Esophagus squamous epithelium (tissue), 4 donors: Measurements from ENCODE around the gene SNRPF.

ENCODE experiments used
- POLR2A ChIP-seq, 4 donors: fragments of 450-650 bp; IDR thresholded peaks; one replicate each; pipeline ENCODE4 v1.6.1; 2017; ENCODE audit warnings: antibody characterized with exemption in 4 of 4, mild to moderate bottlenecking in 4 of 4, moderate library complexity in 3 of 4
- TF ChIP-seq, protein P1 (sequence below), 6 experiments: fragments of 450-650 bp in 4 of 6; fragments of 200-600 bp in 2 of 6; sonication (generic) in 2 of 6; IDR thresholded peaks; one replicate each; pipeline ENCODE4 v1.5.1; 2016 to 2019; ENCODE audit warnings: antibody characterized with exemption in 6 of 6, mild to moderate bottlenecking in 4 of 6, moderate library complexity in 4 of 6

DNA sequence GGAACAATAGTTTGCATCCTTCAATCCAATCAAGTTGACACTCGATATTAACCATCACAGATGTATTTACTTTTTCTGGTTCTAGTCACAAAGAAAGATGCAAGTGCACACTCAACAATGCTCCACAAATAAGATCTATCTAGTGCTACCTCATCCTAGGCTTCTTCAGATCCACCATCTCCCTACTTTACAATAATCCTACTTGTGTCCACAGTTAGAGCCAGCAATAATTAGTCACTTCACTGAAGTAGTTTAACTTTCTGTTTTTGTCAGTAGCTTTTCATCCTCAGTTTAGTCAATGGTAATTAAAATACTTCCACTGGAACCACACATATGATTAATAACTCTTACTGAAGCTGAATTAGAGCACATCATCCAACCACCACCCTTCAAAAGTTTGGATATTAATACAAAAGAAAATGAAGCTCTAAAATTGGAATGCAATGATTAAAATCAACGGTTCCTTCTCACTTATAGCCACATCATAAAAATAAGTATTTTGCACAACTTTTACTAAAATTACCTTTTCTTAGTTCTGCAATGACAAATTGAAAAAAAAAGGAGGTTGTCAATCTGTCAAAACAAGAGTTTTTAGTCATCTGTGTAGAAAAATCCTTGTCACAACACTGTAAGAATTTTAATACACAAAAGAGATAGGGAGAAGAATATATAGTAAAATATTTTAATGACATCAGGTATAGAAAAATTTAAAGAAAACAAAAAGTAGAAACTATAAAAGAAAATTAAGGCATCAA lies 28.2 kb upstream of the SNRPF start:
- TF ChIP-seq POLR2A (IDR thresholded peaks at IDR 0.05): no peak
- TF ChIP-seq, protein P1, sequence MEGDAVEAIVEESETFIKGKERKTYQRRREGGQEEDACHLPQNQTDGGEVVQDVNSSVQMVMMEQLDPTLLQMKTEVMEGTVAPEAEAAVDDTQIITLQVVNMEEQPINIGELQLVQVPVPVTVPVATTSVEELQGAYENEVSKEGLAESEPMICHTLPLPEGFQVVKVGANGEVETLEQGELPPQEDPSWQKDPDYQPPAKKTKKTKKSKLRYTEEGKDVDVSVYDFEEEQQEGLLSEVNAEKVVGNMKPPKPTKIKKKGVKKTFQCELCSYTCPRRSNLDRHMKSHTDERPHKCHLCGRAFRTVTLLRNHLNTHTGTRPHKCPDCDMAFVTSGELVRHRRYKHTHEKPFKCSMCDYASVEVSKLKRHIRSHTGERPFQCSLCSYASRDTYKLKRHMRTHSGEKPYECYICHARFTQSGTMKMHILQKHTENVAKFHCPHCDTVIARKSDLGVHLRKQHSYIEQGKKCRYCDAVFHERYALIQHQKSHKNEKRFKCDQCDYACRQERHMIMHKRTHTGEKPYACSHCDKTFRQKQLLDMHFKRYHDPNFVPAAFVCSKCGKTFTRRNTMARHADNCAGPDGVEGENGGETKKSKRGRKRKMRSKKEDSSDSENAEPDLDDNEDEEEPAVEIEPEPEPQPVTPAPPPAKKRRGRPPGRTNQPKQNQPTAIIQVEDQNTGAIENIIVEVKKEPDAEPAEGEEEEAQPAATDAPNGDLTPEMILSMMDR (IDR thresholded peaks at IDR 0.05): no peak
